SHP77 (cell line): ENCODE measurements around the gene CEP104.

Experiments used
- DNase-seq, 2 experiments: peaks; one replicate each; lab custom pipeline; 2025; lab: John Stamatoyannopoulos, UW

CEP104 gene

GRCh38 chr1:3762873-3763228 is 94.2 kb downstream of the CEP104 start:
- no peak for DNase-seq

- DNase-seq: no peak
These were observed 94.7 kb downstream of the CEP104 start for GRCh38 chr1:3762151-3762872.
